Fibroblast of villous mesenchyme (primary cell): ENCODE measurements around the gene ANKH. TPM values are rescaled to one million over a fixed set of nuclear protein-coding genes. Genes with fewer than 3 reads are reported as not detected.
A peak's percentile ranks its signal among the peaks of the same experiment; 100 is the strongest.

ENCODE experiments used
- DNase-seq: peaks from one replicate; pipeline ENCODE4 v3.0.0-alpha.2; 2010; ENCODE audit warnings: low read depth
- H3K4me3 ChIP-seq: 2 replicates; pipeline ENCODE4 v1.5.1; 2011; ENCODE audit warnings: low read depth, mild to moderate bottlenecking, low read length
- CTCF ChIP-seq: IDR thresholded peaks from 2 replicates; pipeline ENCODE4 v1.5.1; 2012; ENCODE audit warnings: low read depth, mild to moderate bottlenecking, low read length; ENCODE audit not compliant: insufficient read depth
- total RNA-seq: library from RNA; depleted of rRNA; stranded (reverse); fragments of >200 nt; gene quantifications from 2 replicates; pipeline ENCODE4 v1.2.3, GENCODE V29; 2012

Gene ANKH
- total RNA-seq, 1 donor, result 8.2 TPM

- DNase-seq, result no peak
- no peak for TF ChIP-seq CTCF
- no peak overlapping the region for H3K4me3 ChIP-seq
Measured at GRCh38 chr5:14724633-14725032, 146.9 kb downstream of the ANKH start.

GRCh38 chr5:14723701-14724132, 147.9 kb downstream of the ANKH start:
- no peak for DNase-seq
- no peak for TF ChIP-seq CTCF
- no peak overlapping the region for H3K4me3 ChIP-seq

GRCh38 chr5:14722923-14723322, 148.7 kb downstream of the ANKH start:
- no peak overlapping the region for H3K4me3 ChIP-seq
- DNase-seq, result no peak
- TF ChIP-seq CTCF, result no peak

GRCh38 chr5:14721990-14722656, 149.5 kb downstream of the ANKH start:
- TF ChIP-seq CTCF, result no peak
- no peak for DNase-seq
- no peak overlapping the region for H3K4me3 ChIP-seq

GRCh38 chr5:14720236-14720923, 151.2 kb downstream of the ANKH start:
- TF ChIP-seq CTCF, result no peak
- DNase-seq, result peak; percentile 85
- no peak overlapping the region for H3K4me3 ChIP-seq

GRCh38 chr5:14718778-14719177, 152.8 kb downstream of the ANKH start:
- H3K4me3 ChIP-seq, result no peak overlapping the region
- no peak for DNase-seq
- TF ChIP-seq CTCF, result no peak
